GM19099 (cell line): ENCODE data around the gene KRT31.
"Not testable (repeated sequence)": the region's sequence is repeated elsewhere in the genome, so short reads cannot be mapped to it uniquely, and the experiment has no call there.

Experiments used
- POLR2A ChIP-seq: IDR thresholded peaks from 3 replicates; pipeline ENCODE4 v1.6.1; 2011; ENCODE audit warnings: low read depth; ENCODE audit not compliant: insufficient read length; ENCODE audit errors: extremely low read depth

The KRT31 gene

DNA sequence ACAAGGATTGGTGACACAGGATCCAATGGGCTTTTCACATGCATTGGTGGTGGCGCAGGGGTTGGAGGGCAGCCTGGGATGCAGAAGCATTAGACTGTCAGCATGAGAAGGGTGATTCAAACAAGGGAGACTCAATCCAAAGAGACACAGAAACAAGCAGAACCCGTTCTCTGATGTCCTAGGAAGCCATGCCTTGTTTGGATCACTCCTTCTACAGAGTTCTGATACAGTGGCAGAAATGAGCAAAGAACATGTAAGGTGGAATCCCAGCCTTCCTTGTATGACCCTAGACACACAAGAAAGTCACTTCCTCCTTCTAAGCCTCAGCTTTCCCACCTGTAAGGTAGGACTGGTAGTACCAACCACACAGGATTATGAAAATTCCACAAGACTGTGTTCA lies 33.5 kb downstream of the KRT31 start:
- TF ChIP-seq POLR2A, result no peak

DNA sequence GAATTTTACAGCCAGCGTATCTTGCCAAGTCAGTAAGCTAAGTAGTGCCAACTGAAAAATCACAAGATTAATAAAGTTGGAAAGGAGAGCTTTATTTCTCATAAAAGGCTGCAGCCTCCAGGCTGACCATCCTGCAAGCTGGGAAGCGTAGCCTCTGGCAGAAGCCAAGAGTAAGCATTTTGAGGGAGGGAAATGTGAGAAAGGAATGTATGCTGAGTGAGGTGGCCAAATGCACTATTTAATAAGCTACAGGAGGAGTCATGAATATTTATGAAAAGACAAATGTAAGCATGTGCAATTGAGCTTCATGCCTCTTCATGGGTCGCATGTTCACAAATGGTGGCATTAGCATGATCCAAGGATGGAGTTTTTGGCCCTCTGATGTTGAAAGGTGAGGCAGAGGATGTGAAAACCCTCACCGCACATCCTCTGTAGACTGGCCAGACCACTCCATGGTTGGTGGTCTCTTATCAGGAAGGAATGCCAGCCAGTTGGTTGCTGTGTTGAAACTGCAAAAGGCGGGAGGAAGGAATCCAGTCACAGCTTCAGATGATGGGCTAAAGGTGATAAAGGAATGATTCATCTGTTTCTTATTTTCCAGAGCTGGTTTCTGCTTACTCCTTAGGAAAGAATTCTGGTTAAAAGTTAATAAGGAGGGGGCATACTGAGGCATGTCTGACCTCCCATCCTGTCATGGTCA lies 37.0 kb downstream of the KRT31 start:
- TF ChIP-seq POLR2A, result no peak

GRCh38 chr17:41354536-41354935 lies 42.9 kb downstream of the KRT31 start:
- no peak for TF ChIP-seq POLR2A

GRCh38 chr17:41352597-41353366 lies 44.6 kb downstream of the KRT31 start:
- TF ChIP-seq POLR2A, result no peak

DNA sequence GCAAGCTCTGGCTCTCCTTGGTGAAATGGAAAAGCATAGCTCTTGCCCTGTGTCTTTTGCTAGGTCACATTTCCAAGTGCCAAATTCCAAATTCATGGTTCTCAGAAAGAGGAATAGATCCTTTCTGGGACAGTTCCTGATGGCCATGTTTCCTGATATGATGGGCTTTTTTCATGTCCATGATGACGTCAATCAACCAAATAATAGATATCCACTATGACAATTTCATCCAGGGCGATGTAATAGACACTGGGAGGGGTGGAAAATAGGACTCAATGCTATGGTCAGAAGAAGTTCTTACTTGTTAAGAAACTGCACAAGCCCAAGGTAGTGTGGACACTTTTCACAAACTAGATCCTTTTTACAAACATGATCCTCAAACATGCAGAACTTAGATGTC lies 46.2 kb downstream of the KRT31 start:
- TF ChIP-seq POLR2A, result no peak

- not testable (repeated sequence) for TF ChIP-seq POLR2A
Observed at GRCh38 chr17:41350381-41350878, 47.0 kb downstream of the KRT31 start, which contains the start of gene KRT33A. Gene KRT33A (minus strand): TSS chr17:41350828. CDS start chr17:41350767, 61 bp downstream.

- no peak for TF ChIP-seq POLR2A
Observed at GRCh38 chr17:41347869-41348760, 49.3 kb downstream of the KRT31 start.

DNA sequence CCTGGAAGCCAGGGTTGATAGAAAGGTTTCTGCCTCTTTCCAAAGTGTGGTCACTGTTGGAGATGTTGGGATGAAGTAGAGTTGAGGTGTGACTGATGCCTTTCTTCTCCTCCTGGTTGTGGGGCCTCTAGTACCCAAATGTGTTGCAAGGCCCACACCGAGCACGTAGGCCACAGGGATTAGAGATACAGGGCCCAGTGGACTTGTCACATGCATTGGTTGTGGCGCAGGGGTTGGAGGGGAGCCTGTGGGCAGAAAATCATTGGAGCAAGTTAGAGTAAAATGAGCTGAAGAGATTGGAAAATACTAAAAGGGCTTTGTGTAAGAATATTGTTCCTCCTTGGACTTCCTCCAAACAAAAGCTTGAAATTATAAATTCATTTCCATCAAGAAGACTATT lies 51.4 kb downstream of the KRT31 start:
- TF ChIP-seq POLR2A, result no peak
